GOT3 (cell line): ENCODE data around the gene EMCN.
"Not testable (repeated sequence)": the region's sequence is repeated elsewhere in the genome, so short reads cannot be mapped to it uniquely, and the experiment has no call there.

Experiments used
- DNase-seq: peaks from one replicate; lab custom pipeline; 2025; ENCODE audit warnings: mixed read lengths; lab: John Stamatoyannopoulos, UW

Gene EMCN

GRCh38 chr4:100492129-100492528 lies 25.7 kb downstream of the EMCN start:
- no peak for DNase-seq

- no peak for DNase-seq
These were observed 28.5 kb downstream of the EMCN start for GRCh38 chr4:100489305-100489704.

GRCh38 chr4:100486496-100486895 lies 31.3 kb downstream of the EMCN start:
- DNase-seq: no peak

GRCh38 chr4:100483796-100484195 lies 34.0 kb downstream of the EMCN start:
- no peak for DNase-seq

- DNase-seq: no peak
These were observed 37.9 kb downstream of the EMCN start for GRCh38 chr4:100479971-100480370.

GRCh38 chr4:100469555-100469954 lies 48.3 kb downstream of the EMCN start:
- DNase-seq: no peak

- DNase-seq: no peak
These were observed 51.3 kb downstream of the EMCN start for GRCh38 chr4:100466501-100466900.

- DNase-seq: no peak
These were observed 55.8 kb downstream of the EMCN start for GRCh38 chr4:100461807-100462605.

GRCh38 chr4:100450449-100450848 lies 67.4 kb downstream of the EMCN start:
- no peak for DNase-seq

GRCh38 chr4:100431416-100431815 lies 86.4 kb downstream of the EMCN start:
- DNase-seq: no peak

- no peak for DNase-seq
These were observed 87.4 kb downstream of the EMCN start for GRCh38 chr4:100430451-100430850.

GRCh38 chr4:100429616-100430015 lies 88.2 kb downstream of the EMCN start:
- DNase-seq: no peak

GRCh38 chr4:100428051-100428450 lies 89.8 kb downstream of the EMCN start:
- DNase-seq: no peak

GRCh38 chr4:100424376-100424775 lies 93.4 kb downstream of the EMCN start:
- DNase-seq: no peak

GRCh38 chr4:100422894-100423293 lies 94.9 kb downstream of the EMCN start:
- DNase-seq: no peak

- DNase-seq: no peak
These were observed 96.4 kb downstream of the EMCN start for GRCh38 chr4:100421361-100421978.

- no peak for DNase-seq
These were observed 97.3 kb downstream of the EMCN start for GRCh38 chr4:100420571-100420970.

GRCh38 chr4:100417565-100417964 lies 100.3 kb downstream of the EMCN start:
- DNase-seq: no peak

GRCh38 chr4:100414016-100414790 lies 103.6 kb downstream of the EMCN start:
- no peak for DNase-seq

- no peak for DNase-seq
These were observed 126.0 kb downstream of the EMCN start for GRCh38 chr4:100391863-100392262.

- DNase-seq: no peak
These were observed 126.7 kb downstream of the EMCN start for GRCh38 chr4:100391086-100391485.

- no peak for DNase-seq
These were observed 131.6 kb downstream of the EMCN start for GRCh38 chr4:100386270-100386669.

- not testable (repeated sequence) for DNase-seq
These were observed 137.4 kb downstream of the EMCN start for GRCh38 chr4:100380401-100380800.
